ENCODE data around the gene STK24. TPM values are rescaled to one million over a fixed set of nuclear protein-coding genes. Genes with fewer than 3 reads are reported as not detected.

Gene STK24
- polyA plus RNA-seq, 3 donors, result 14.2 to 59.8 (median 28.9) TPM

GRCh38 chr13:98520674-98521449, 56.0 kb downstream of the STK24 start:
- no peak overlapping the region for H3K4me2 ChIP-seq (replicated peaks; ENCODE audit: extremely low read depth, low read length, poor library complexity, severe bottlenecking)
- no peak overlapping the region for H2AFZ ChIP-seq (ENCODE audit: insufficient read depth, low read depth, low read length, poor library complexity, severe bottlenecking)
- H3K9me3 Mint-ChIP-seq, result no peaks in the 10 kb centered on the region
- 98% methylated on average over 15 of the region's 18 CpGs for WGBS (ENCODE audit: insufficient coverage)
- no peaks in the 10 kb centered on the region for H3K27me3 ChIP-seq (ENCODE audit: control insufficient read depth in 2 of 2, insufficient read depth in 2 of 2, low read length in 2 of 2)
- no peaks in the 10 kb centered on the region for H3K9me3 ChIP-seq (replicated peaks in 1 of 2; ENCODE audit: control insufficient read depth in 1 of 2, insufficient read depth in 1 of 2, low read length in 2 of 2)
- peaks cover 96% of the 10 kb centered on the region for H4K20me1 ChIP-seq (ENCODE audit: insufficient read depth, low read length)
- peaks cover 93% of the 10 kb centered on the region for H3K79me2 ChIP-seq (ENCODE audit: insufficient read depth, low read length)
- peak overlapping the region in 1 of 7 donors; percentile 57 for H3K27ac Mint-ChIP-seq
- H3K9ac ChIP-seq (ENCODE audit: insufficient read depth, low read length, poor library complexity, severe bottlenecking), result no peak overlapping the region
- no peak overlapping the region for H3K4me3 Mint-ChIP-seq
- intact Hi-C loops (cut with micrococcal nuclease), result loop anchor here in 1 of 2 donors (5.0 kb wide), 1 partner anchor 44 kb away; no protein-coding TSS in a partner anchor
- H3K36me3 ChIP-seq (replicated peaks in 1 of 2; ENCODE audit: control insufficient read depth in 1 of 2, insufficient read depth in 2 of 2, low read length in 2 of 2), result peaks cover 0 to 37% of the 10 kb centered on the region in 2 donors
- H3K36me3 Mint-ChIP-seq, result peaks cover 25 to 34% of the 10 kb centered on the region in 2 donors
- no peak overlapping the region for H3K4me3 ChIP-seq (replicated peaks in 1 of 3; ENCODE audit: low read depth in 2 of 3, low read length in 3 of 3)
- peaks cover 0 to 3% (median 0%) of the 10 kb centered on the region in 3 donors for H3K27me3 Mint-ChIP-seq (ENCODE audit: low read depth in 3 of 3)
- no peak for TF ChIP-seq CTCF (IDR thresholded peaks at IDR 0.05)
- H3K27ac ChIP-seq (ENCODE audit: low read depth in 1 of 2, low read length in 2 of 2), result peak overlapping the region in 1 of 2 donors; percentile 4
- peaks cover 2 to 15% of the 10 kb centered on the region in 2 donors for H3K4me1 ChIP-seq (ENCODE audit: control insufficient read depth in 1 of 2, insufficient read depth in 2 of 2, low read length in 2 of 2)
- H3K4me1 Mint-ChIP-seq, result peaks cover 54% of the 10 kb centered on the region
- no peak for DNase-seq

GRCh38 chr13:98519976-98520375, 56.9 kb downstream of the STK24 start:
- WGBS (ENCODE audit: insufficient coverage), result 89% methylated on average over 3 of the region's 4 CpGs
- DNase-seq, result no peak
- H3K4me2 ChIP-seq (replicated peaks; ENCODE audit: extremely low read depth, low read length, poor library complexity, severe bottlenecking), result no peak overlapping the region
- Mint-ChIP-seq H3K27ac (peak overlapping the region in 6 of 7 donors; percentile 9 to 37 (median 22)), H3K4me3 (no peak overlapping the region), H3K36me3 (peaks cover 31 to 41% of the 10 kb centered on the region in 2 donors), H3K9me3 (no peaks in the 10 kb centered on the region), H3K4me1 (peaks cover 48% of the 10 kb centered on the region), H3K27me3 (ENCODE audit: low read depth in 3 of 3) (peaks cover 0 to 3% (median 0%) of the 10 kb centered on the region in 3 donors)
- H3K36me3 ChIP-seq (replicated peaks in 1 of 2; ENCODE audit: control insufficient read depth in 1 of 2, insufficient read depth in 2 of 2, low read length in 2 of 2), result peaks cover 0 to 46% of the 10 kb centered on the region in 2 donors
- H3K9me3 ChIP-seq (replicated peaks in 1 of 2; ENCODE audit: control insufficient read depth in 1 of 2, insufficient read depth in 1 of 2, low read length in 2 of 2), result no peaks in the 10 kb centered on the region
- H3K27me3 ChIP-seq (ENCODE audit: control insufficient read depth in 2 of 2, insufficient read depth in 2 of 2, low read length in 2 of 2), result no peaks in the 10 kb centered on the region
- H4K20me1 ChIP-seq (ENCODE audit: insufficient read depth, low read length), result peaks cover 96% of the 10 kb centered on the region
- H3K4me3 ChIP-seq (replicated peaks in 1 of 3; ENCODE audit: low read depth in 2 of 3, low read length in 3 of 3), result no peak overlapping the region
- H3K4me1 ChIP-seq (ENCODE audit: control insufficient read depth in 1 of 2, insufficient read depth in 2 of 2, low read length in 2 of 2), result peaks cover 0 to 11% of the 10 kb centered on the region in 2 donors
- intact Hi-C loops (cut with micrococcal nuclease), result loop anchor here in 1 of 2 donors (5.0 kb wide), 1 partner anchor 43 kb away; no protein-coding TSS in a partner anchor
- no peak for TF ChIP-seq CTCF (IDR thresholded peaks at IDR 0.05)
- peaks cover 93% of the 10 kb centered on the region for H3K79me2 ChIP-seq (ENCODE audit: insufficient read depth, low read length)
- peak overlapping the region in 1 of 2 donors; percentile 4 for H3K27ac ChIP-seq (ENCODE audit: low read depth in 1 of 2, low read length in 2 of 2)
- H2AFZ ChIP-seq (ENCODE audit: insufficient read depth, low read depth, low read length, poor library complexity, severe bottlenecking), result no peak overlapping the region
- H3K9ac ChIP-seq (ENCODE audit: insufficient read depth, low read length, poor library complexity, severe bottlenecking), result no peak overlapping the region
